GM19099 (cell line): ENCODE data around the gene TAP2.

Experiments used
- POLR2A ChIP-seq: IDR thresholded peaks from 3 replicates; pipeline ENCODE4 v1.6.1; 2011; ENCODE audit warnings: low read depth; ENCODE audit not compliant: insufficient read length; ENCODE audit errors: extremely low read depth

The TAP2 gene

GRCh38 chr6:32858194-32858593 lies 19.7 kb upstream of the TAP2 start:
- no peak for TF ChIP-seq POLR2A

GRCh38 chr6:32857156-32857891 lies 18.8 kb upstream of the TAP2 start:
- no peak for TF ChIP-seq POLR2A

- peak; percentile 10 for TF ChIP-seq POLR2A
Observed at GRCh38 chr6:32855467-32856174, 17.1 kb upstream of the TAP2 start.

- TF ChIP-seq POLR2A = peak; percentile 53
Observed at GRCh38 chr6:32854376-32855178, 16.0 kb upstream of the TAP2 start.

- TF ChIP-seq POLR2A = peak; percentile 98
Observed at GRCh38 chr6:32853541-32854375, 15.2 kb upstream of the TAP2 start, which contains the start of the genes PSMB9 and TAP1. Gene PSMB9, plus strand, starts transcription at chr6:32854192. Its CDS starts 38 bp downstream, at chr6:32854230. Gene TAP1, minus strand, starts transcription at chr6:32853704. Its CDS starts 68 bp downstream, at chr6:32853636.

GRCh38 chr6:32852844-32853540 lies 14.5 kb upstream of the TAP2 start:
- TF ChIP-seq POLR2A = peak; percentile 61

- no peak for TF ChIP-seq POLR2A
Observed at GRCh38 chr6:32852018-32852843, 13.7 kb upstream of the TAP2 start.

- no peak for TF ChIP-seq POLR2A
Observed at GRCh38 chr6:32851025-32851424, 12.5 kb upstream of the TAP2 start.

GRCh38 chr6:32849126-32849525 lies 10.6 kb upstream of the TAP2 start:
- TF ChIP-seq POLR2A = no peak

GRCh38 chr6:32847795-32848194 lies 9.3 kb upstream of the TAP2 start:
- TF ChIP-seq POLR2A = peak; percentile 15

GRCh38 chr6:32847004-32847403 lies 8.5 kb upstream of the TAP2 start:
- no peak for TF ChIP-seq POLR2A

GRCh38 chr6:32845384-32845884 lies 6.9 kb upstream of the TAP2 start:
- TF ChIP-seq POLR2A = peak; percentile 55
